Activated B cell treated with CpG ODN at 0.5 μM for 24 hours (primary cell): Measurements from ENCODE around the gene MPPED2. TPM values are rescaled to one million over a fixed set of nuclear protein-coding genes. Genes with fewer than 3 reads are reported as not detected.

ENCODE experiments used
- ATAC-seq: fragments of 200-7000 bp; cut with Tn5 transposase; one replicate; pipeline ENCODE4 v1.10.0; 2021; ENCODE audit warnings: low read depth, mild to moderate bottlenecking, moderate library complexity
- CTCF ChIA-PET: fragments of 350-600 bp; sonication (Branson Sonifier 250); formaldehyde crosslinking; loops from one replicate; lab custom pipeline; 2021; ENCODE audit warnings: antibody characterized with exemption; lab: Charles Lee
- POLR2A ChIA-PET: fragments of 350-600 bp; sonication (Branson Sonifier 250); formaldehyde crosslinking; loops from one replicate; lab custom pipeline; 2021; ENCODE audit warnings: antibody characterized with exemption; lab: Charles Lee
- DNase-seq: peaks from one replicate; pipeline ENCODE4 v3.0.0; 2022
- H3K27ac Mint-ChIP-seq: one replicate; pipeline ENCODE4 v1.8.0; 2020; ENCODE audit warnings: mixed read lengths
- H3K27me3 Mint-ChIP-seq: one replicate; pipeline ENCODE4 v1.8.0; 2021; ENCODE audit warnings: mixed read lengths
- H3K36me3 Mint-ChIP-seq: one replicate; pipeline ENCODE4 v1.8.0; 2021; ENCODE audit warnings: low read depth, mixed read lengths
- H3K4me1 Mint-ChIP-seq: one replicate; pipeline ENCODE4 v1.8.0; 2021; ENCODE audit warnings: mixed read lengths
- H3K4me3 Mint-ChIP-seq: one replicate; pipeline ENCODE4 v1.8.0; 2020; ENCODE audit warnings: mild to moderate bottlenecking, mixed read lengths
- H3K9me3 Mint-ChIP-seq: one replicate; pipeline ENCODE4 v1.8.0; 2020; ENCODE audit warnings: mixed read lengths
- intact Hi-C: fragments of 100-400 bp; cut with micrococcal nuclease; formaldehyde crosslinking; loops from one replicate; pipeline ENCODE4 v1.15.1; 2024
- total RNA-seq: library from RNA; stranded (reverse); gene quantifications from 2 replicates; pipeline ENCODE4 v1.2.3, GENCODE V29; 2022
- TF ChIP-seq, protein P1 (sequence below): fragments of 200-600 bp; IDR thresholded peaks from one replicate; pipeline ENCODE4 v1.8.0; 2022; ENCODE audit warnings: antibody characterized with exemption, mild to moderate bottlenecking

The MPPED2 gene
- total RNA-seq, 1 donor from 2014 or later, result 1.7 TPM

DNA sequence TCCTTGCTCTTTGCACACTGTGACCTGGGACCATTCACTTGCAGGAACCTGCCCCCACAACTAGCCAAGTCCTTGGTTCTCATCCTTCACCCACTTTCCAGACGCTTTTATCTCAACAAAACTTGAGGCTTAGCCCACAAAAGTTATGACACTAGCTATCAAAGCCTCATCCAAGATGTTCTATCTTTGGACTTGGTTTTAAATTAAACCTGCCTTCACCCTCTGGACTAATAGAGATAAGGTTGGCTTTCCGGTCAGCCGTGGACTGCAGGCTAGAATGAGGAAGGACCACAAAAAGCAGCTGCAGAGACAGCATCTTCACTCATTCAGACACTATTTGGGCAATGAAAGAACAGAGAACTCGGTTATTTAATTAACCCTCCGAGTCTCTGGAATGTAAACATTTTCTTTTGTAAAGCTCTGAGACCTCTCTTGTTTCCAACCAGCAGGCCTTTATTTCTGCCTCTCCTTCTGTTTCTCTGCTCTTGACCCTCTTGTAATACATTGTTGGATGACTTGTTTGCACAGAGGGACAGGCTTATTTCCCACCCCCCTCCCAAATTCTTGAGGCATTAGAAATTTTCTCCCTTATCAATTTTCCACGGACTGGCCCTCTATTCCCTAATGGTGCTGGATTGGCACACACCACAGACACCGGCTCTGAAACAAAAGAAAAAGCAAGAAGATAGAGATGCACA, 221.9 kb downstream of the MPPED2 start:
- DNase-seq (no peak), ATAC-seq (no peak)
- ChIA-PET CTCF (no interaction called here), POLR2A (no interaction called here)
- intact Hi-C loops, result no loop called here
- H3K4me1 Mint-ChIP-seq, result no peaks in the 10 kb centered on the region
- TF ChIP-seq, protein P1, sequence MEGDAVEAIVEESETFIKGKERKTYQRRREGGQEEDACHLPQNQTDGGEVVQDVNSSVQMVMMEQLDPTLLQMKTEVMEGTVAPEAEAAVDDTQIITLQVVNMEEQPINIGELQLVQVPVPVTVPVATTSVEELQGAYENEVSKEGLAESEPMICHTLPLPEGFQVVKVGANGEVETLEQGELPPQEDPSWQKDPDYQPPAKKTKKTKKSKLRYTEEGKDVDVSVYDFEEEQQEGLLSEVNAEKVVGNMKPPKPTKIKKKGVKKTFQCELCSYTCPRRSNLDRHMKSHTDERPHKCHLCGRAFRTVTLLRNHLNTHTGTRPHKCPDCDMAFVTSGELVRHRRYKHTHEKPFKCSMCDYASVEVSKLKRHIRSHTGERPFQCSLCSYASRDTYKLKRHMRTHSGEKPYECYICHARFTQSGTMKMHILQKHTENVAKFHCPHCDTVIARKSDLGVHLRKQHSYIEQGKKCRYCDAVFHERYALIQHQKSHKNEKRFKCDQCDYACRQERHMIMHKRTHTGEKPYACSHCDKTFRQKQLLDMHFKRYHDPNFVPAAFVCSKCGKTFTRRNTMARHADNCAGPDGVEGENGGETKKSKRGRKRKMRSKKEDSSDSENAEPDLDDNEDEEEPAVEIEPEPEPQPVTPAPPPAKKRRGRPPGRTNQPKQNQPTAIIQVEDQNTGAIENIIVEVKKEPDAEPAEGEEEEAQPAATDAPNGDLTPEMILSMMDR, result no peak
- H3K9me3 Mint-ChIP-seq, result no peaks in the 10 kb centered on the region
- H3K27me3 Mint-ChIP-seq, result peaks cover 2% of the 10 kb centered on the region
- H3K36me3 Mint-ChIP-seq, result no peaks in the 10 kb centered on the region
- H3K4me3 Mint-ChIP-seq, result no peak overlapping the region
- H3K27ac Mint-ChIP-seq, result no peak overlapping the region

DNA sequence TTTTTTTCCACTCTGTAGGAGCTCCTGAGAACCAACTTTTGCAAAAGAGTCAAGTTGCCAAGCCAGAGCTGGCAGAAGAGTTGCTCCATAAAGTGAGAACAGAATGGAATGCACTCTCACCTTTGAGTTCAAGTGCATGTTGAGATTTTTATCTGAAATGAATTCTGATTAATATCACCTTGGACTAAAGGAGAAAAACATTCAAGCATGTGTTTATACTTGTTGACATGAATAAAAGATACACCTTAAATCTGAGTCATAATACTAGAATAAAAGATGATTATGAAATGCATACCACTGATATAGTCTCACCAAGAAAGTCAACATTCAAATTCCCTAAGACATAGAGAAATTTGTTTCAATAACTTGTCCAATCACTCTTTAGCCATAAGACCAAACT, 225.4 kb downstream of the MPPED2 start:
- ChIA-PET CTCF (no interaction called here), POLR2A (no interaction called here)
- TF ChIP-seq, protein P1, result no peak
- Mint-ChIP-seq H3K27ac (no peak overlapping the region), H3K27me3 (peaks cover 6% of the 10 kb centered on the region), H3K4me3 (no peak overlapping the region), H3K36me3 (no peaks in the 10 kb centered on the region), H3K4me1 (no peaks in the 10 kb centered on the region), H3K9me3 (no peaks in the 10 kb centered on the region)
- DNase-seq (no peak), ATAC-seq (no peak)
- intact Hi-C loops, result no loop called here
